NCI-H1417 treated with DMSO at 0.1 percent for 48 hours (cell line): ENCODE measurements around the gene ZNF213.
"Not testable (repeated sequence)": the region's sequence is repeated elsewhere in the genome, so short reads cannot be mapped to it uniquely, and the experiment has no call there.

Source experiments
- DNase-seq: peaks from one replicate; lab custom pipeline; 2025; lab: John Stamatoyannopoulos, UW

Gene ZNF213

GRCh38 chr16:3129137-3130131, 5.4 kb upstream of the ZNF213 start:
- no peak for DNase-seq

- DNase-seq: no peak
These were observed 3.0 kb upstream of the ZNF213 start for GRCh38 chr16:3131755-3132377.

GRCh38 chr16:3133844-3134243, 985 bp upstream of the ZNF213 start:
- no peak for DNase-seq

- no peak for DNase-seq
These were observed 392 bp downstream of the ZNF213 start for GRCh38 chr16:3135126-3135715.

- no peak for DNase-seq
These were observed 2.4 kb downstream of the ZNF213 start for GRCh38 chr16:3137267-3137666.

- DNase-seq: no peak
These were observed 3.5 kb downstream of the ZNF213 start for GRCh38 chr16:3138342-3138741.

- no peak for DNase-seq
These were observed 4.1 kb downstream of the ZNF213 start for GRCh38 chr16:3138823-3139426.

- not testable (repeated sequence) for DNase-seq
These were observed 4.7 kb downstream of the ZNF213 start for GRCh38 chr16:3139561-3139960.

GRCh38 chr16:3140603-3141427, 6.0 kb downstream of the ZNF213 start:
- no peak for DNase-seq

- DNase-seq: no peak
These were observed 7.0 kb downstream of the ZNF213 start for GRCh38 chr16:3141781-3142311.

- DNase-seq: no peak
These were observed 7.5 kb downstream of the ZNF213 start for GRCh38 chr16:3142327-3142726.

- DNase-seq: no peak
These were observed 7.9 kb downstream of the ZNF213 start for GRCh38 chr16:3142770-3143169.

- DNase-seq: no peak
These were observed 8.4 kb downstream of the ZNF213 start for GRCh38 chr16:3143189-3143588.

GRCh38 chr16:3143598-3144320, 8.9 kb downstream of the ZNF213 start:
- DNase-seq: no peak

- DNase-seq: no peak
These were observed 9.6 kb downstream of the ZNF213 start for GRCh38 chr16:3144321-3144983.

GRCh38 chr16:3145151-3145550, 10.3 kb downstream of the ZNF213 start:
- DNase-seq: no peak

GRCh38 chr16:3145660-3146059, 10.8 kb downstream of the ZNF213 start:
- no peak for DNase-seq

GRCh38 chr16:3147046-3147756, 12.4 kb downstream of the ZNF213 start:
- DNase-seq: no peak

- DNase-seq: no peak
These were observed 12.9 kb downstream of the ZNF213 start for GRCh38 chr16:3147757-3148104.
